Ectodermal cell (in vitro differentiated cells): ENCODE data around the gene CUL3.
"Not testable (repeated sequence)": the region's sequence is repeated elsewhere in the genome, so short reads cannot be mapped to it uniquely, and the experiment has no call there.

ENCODE experiments used
- H3K27ac ChIP-seq: 2 replicates; pipeline ENCODE4 v1.7.0; 2013; ENCODE audit warnings: mild to moderate bottlenecking, low read depth, low read length; ENCODE audit not compliant: insufficient read depth, poor library complexity, severe bottlenecking
- H3K27me3 ChIP-seq: 2 replicates; pipeline ENCODE4 v1.7.0; 2013; ENCODE audit warnings: mild to moderate bottlenecking, low read length; ENCODE audit not compliant: insufficient read depth, control insufficient read depth, poor library complexity, severe bottlenecking
- H3K36me3 ChIP-seq: one replicate; pipeline ENCODE4 v1.7.0; 2013; ENCODE audit warnings: low read length; ENCODE audit not compliant: control insufficient read depth, insufficient read depth
- H3K4me1 ChIP-seq: one replicate; pipeline ENCODE4 v1.7.0; 2013; ENCODE audit warnings: low read length; ENCODE audit not compliant: control insufficient read depth, insufficient read depth
- H3K4me3 ChIP-seq: 2 replicates; pipeline ENCODE4 v1.7.0; 2013; ENCODE audit warnings: low read depth, low read length, control low read depth; ENCODE audit not compliant: insufficient read depth
- H3K9me3 ChIP-seq: 2 replicates; pipeline ENCODE4 v1.7.0; 2013; ENCODE audit warnings: mild to moderate bottlenecking, low read length, moderate library complexity; ENCODE audit not compliant: control insufficient read depth
- WGBS, 2 experiments: methylation state at CpG; one replicate each; pipeline ENCODE4 v1.1.7; 2013; ENCODE audit warnings: missing lambda C conversion rate in 2 of 2; 5-methylcytosine and 5-hydroxymethylcytosine counted together

The CUL3 gene

GRCh38 chr2:224583033-224583432, 2.1 kb downstream of the CUL3 start:
- not testable (repeated sequence) for H3K36me3 ChIP-seq, H3K9me3 ChIP-seq, H3K27me3 ChIP-seq, H3K4me1 ChIP-seq, H3K27ac ChIP-seq
- WGBS, 2 experiments = 91 to 93% methylated on average over 13 to 14 of the region's 14 CpGs
- peak overlapping the region; percentile 75 for H3K4me3 ChIP-seq

GRCh38 chr2:224580248-224580647, 4.9 kb downstream of the CUL3 start:
- no peak overlapping the region for H3K27ac ChIP-seq
- 92 to 93% methylated on average over 12 of the region's 12 CpGs for WGBS, 2 experiments
- no peak overlapping the region for H3K4me3 ChIP-seq
- H3K27me3 ChIP-seq = no peaks in the 10 kb centered on the region
- H3K9me3 ChIP-seq = no peaks in the 10 kb centered on the region
- no peaks in the 10 kb centered on the region for H3K36me3 ChIP-seq
- H3K4me1 ChIP-seq = peaks cover 2% of the 10 kb centered on the region

GRCh38 chr2:224579411-224579810, 5.8 kb downstream of the CUL3 start:
- no peaks in the 10 kb centered on the region for H3K9me3 ChIP-seq
- no peak overlapping the region for H3K4me3 ChIP-seq
- 89 to 98% methylated on average over 2 of the region's 2 CpGs for WGBS, 2 experiments
- H3K4me1 ChIP-seq = peaks cover 10% of the 10 kb centered on the region
- no peaks in the 10 kb centered on the region for H3K36me3 ChIP-seq
- H3K27ac ChIP-seq = no peak overlapping the region
- H3K27me3 ChIP-seq = no peaks in the 10 kb centered on the region

GRCh38 chr2:224577541-224577940, 7.6 kb downstream of the CUL3 start:
- peaks cover 10% of the 10 kb centered on the region for H3K4me1 ChIP-seq
- no peaks in the 10 kb centered on the region for H3K9me3 ChIP-seq
- no peaks in the 10 kb centered on the region for H3K36me3 ChIP-seq
- 78 to 97% methylated on average over 2 of the region's 2 CpGs for WGBS, 2 experiments
- H3K27ac ChIP-seq = no peak overlapping the region
- H3K4me3 ChIP-seq = no peak overlapping the region
- no peaks in the 10 kb centered on the region for H3K27me3 ChIP-seq

GRCh38 chr2:224576088-224576715, 9.0 kb downstream of the CUL3 start:
- WGBS, 2 experiments = 89 to 90% methylated on average over 5 of the region's 5 CpGs
- Histone ChIP-seq H3K4me1 (peaks cover 10% of the 10 kb centered on the region), H3K27ac (no peak overlapping the region)

GRCh38 chr2:224574423-224575084, 10.6 kb downstream of the CUL3 start:
- H3K36me3 ChIP-seq = no peaks in the 10 kb centered on the region
- no peaks in the 10 kb centered on the region for H3K9me3 ChIP-seq
- no peak overlapping the region for H3K4me3 ChIP-seq
- no peaks in the 10 kb centered on the region for H3K27me3 ChIP-seq
- no peak overlapping the region for H3K27ac ChIP-seq
- WGBS, 2 experiments = 44 to 62% methylated on average over 2 of the region's 3 CpGs
- H3K4me1 ChIP-seq = peaks cover 10% of the 10 kb centered on the region

More at GRCh38 chr2:224576088-224576715, 9.0 kb downstream of the CUL3 start:
- Histone ChIP-seq H3K9me3 (no peaks in the 10 kb centered on the region), H3K4me3 (no peak overlapping the region), H3K36me3 (no peaks in the 10 kb centered on the region), H3K27me3 (no peaks in the 10 kb centered on the region)

GRCh38 chr2:224573724-224574123, 11.4 kb downstream of the CUL3 start:
- peaks cover 10% of the 10 kb centered on the region for H3K4me1 ChIP-seq
- H3K4me3 ChIP-seq = no peak overlapping the region
- H3K27ac ChIP-seq = no peak overlapping the region
- no peaks in the 10 kb centered on the region for H3K9me3 ChIP-seq
- no peaks in the 10 kb centered on the region for H3K27me3 ChIP-seq
- H3K36me3 ChIP-seq = no peaks in the 10 kb centered on the region
- 100% methylated on average over 1 of the region's 1 CpG; no CpG with 5 or more reads in 1 of the 2 experiments for WGBS, 2 experiments

GRCh38 chr2:224572338-224572737, 12.8 kb downstream of the CUL3 start:
- Histone ChIP-seq H3K4me1 (peaks cover 10% of the 10 kb centered on the region), H3K27me3 (no peaks in the 10 kb centered on the region), H3K27ac (no peak overlapping the region), H3K36me3 (no peaks in the 10 kb centered on the region), H3K9me3 (no peaks in the 10 kb centered on the region), H3K4me3 (no peak overlapping the region)
- WGBS, 2 experiments = 77 to 84% methylated on average over 4 of the region's 4 CpGs

GRCh38 chr2:224570328-224570993, 14.7 kb downstream of the CUL3 start:
- H3K4me3 ChIP-seq = no peak overlapping the region
- no peak overlapping the region for H3K27ac ChIP-seq
- H3K9me3 ChIP-seq = no peaks in the 10 kb centered on the region
- no peaks in the 10 kb centered on the region for H3K27me3 ChIP-seq
- WGBS, 2 experiments = 63 to 69% methylated on average over 3 of the region's 4 CpGs
- no peaks in the 10 kb centered on the region for H3K36me3 ChIP-seq
- peaks cover 10% of the 10 kb centered on the region for H3K4me1 ChIP-seq

GRCh38 chr2:224569654-224570053, 15.5 kb downstream of the CUL3 start:
- peaks cover 2% of the 10 kb centered on the region for H3K4me1 ChIP-seq
- no peaks in the 10 kb centered on the region for H3K27me3 ChIP-seq
- no peaks in the 10 kb centered on the region for H3K9me3 ChIP-seq
- H3K27ac ChIP-seq = no peak overlapping the region
- H3K4me3 ChIP-seq = no peak overlapping the region
- no peaks in the 10 kb centered on the region for H3K36me3 ChIP-seq
